ENCODE measurements around the gene AVEN. TPM values are rescaled to one million over a fixed set of nuclear protein-coding genes. Genes with fewer than 3 reads are reported as not detected.

Gene AVEN
- total RNA-seq, 1 donor from 2014 or later: 19.8 TPM

GRCh38 chr15:33985751-33986150, 53.3 kb downstream of the AVEN start:
- DNase-seq (ENCODE audit: low read depth in 2 of 2): no peak

- no peak for DNase-seq (ENCODE audit: low read depth in 2 of 2)
Measured at GRCh38 chr15:33985287-33985686, 53.7 kb downstream of the AVEN start.

GRCh38 chr15:33982516-33982915, 56.5 kb downstream of the AVEN start:
- no peak for DNase-seq (ENCODE audit: low read depth in 2 of 2)

- DNase-seq (ENCODE audit: low read depth in 2 of 2): no peak
Measured at GRCh38 chr15:33980159-33980558, 58.8 kb downstream of the AVEN start.

GRCh38 chr15:33975022-33975565, 63.9 kb downstream of the AVEN start:
- no peak for DNase-seq (ENCODE audit: low read depth in 2 of 2)

- DNase-seq (ENCODE audit: low read depth in 2 of 2): no peak
Measured at GRCh38 chr15:33971811-33972210, 67.2 kb downstream of the AVEN start.

- no peak for DNase-seq (ENCODE audit: low read depth in 2 of 2)
Measured at GRCh38 chr15:33968821-33969220, 70.2 kb downstream of the AVEN start.

- DNase-seq (ENCODE audit: low read depth in 2 of 2): peak; percentile 76 to 90
Measured at GRCh38 chr15:33968224-33968623, 70.8 kb downstream of the AVEN start, which contains the start of gene CHRM5. Gene CHRM5, plus strand, starts transcription at chr15:33968497. Its CDS starts 94,221 bp downstream, at chr15:34062718.

GRCh38 chr15:33964665-33965040, 74.4 kb downstream of the AVEN start:
- DNase-seq (ENCODE audit: low read depth in 2 of 2): no peak

GRCh38 chr15:33963831-33964664, 75.0 kb downstream of the AVEN start:
- DNase-seq (ENCODE audit: low read depth in 2 of 2): peak; percentile 16 to 48

- no peak for DNase-seq (ENCODE audit: low read depth in 2 of 2)
Measured at GRCh38 chr15:33960549-33960935, 78.5 kb downstream of the AVEN start.

GRCh38 chr15:33959844-33960548, 79.0 kb downstream of the AVEN start:
- no peak for DNase-seq (ENCODE audit: low read depth in 2 of 2)

- no peak for DNase-seq (ENCODE audit: low read depth in 2 of 2)
Measured at GRCh38 chr15:33956397-33956796, 82.6 kb downstream of the AVEN start.

- no peak for DNase-seq (ENCODE audit: low read depth in 2 of 2)
Measured at GRCh38 chr15:33955945-33956344, 83.1 kb downstream of the AVEN start.

- DNase-seq (ENCODE audit: low read depth in 2 of 2): no peak
Measured at GRCh38 chr15:33946152-33946551, 92.9 kb downstream of the AVEN start.

- no peak for DNase-seq (ENCODE audit: low read depth in 2 of 2)
Measured at GRCh38 chr15:33941279-33942063, 97.5 kb downstream of the AVEN start.

GRCh38 chr15:33934921-33935320, 104.1 kb downstream of the AVEN start:
- no peak for DNase-seq (ENCODE audit: low read depth in 2 of 2)

- no peak for DNase-seq (ENCODE audit: low read depth in 2 of 2)
Measured at GRCh38 chr15:33934396-33934795, 104.6 kb downstream of the AVEN start.

GRCh38 chr15:33932734-33933133, 106.3 kb downstream of the AVEN start:
- peak; percentile 20 to 43 for DNase-seq (ENCODE audit: low read depth in 2 of 2)

GRCh38 chr15:33926260-33926659, 112.7 kb downstream of the AVEN start:
- DNase-seq (ENCODE audit: low read depth in 2 of 2): no peak

GRCh38 chr15:33923446-33923845, 115.6 kb downstream of the AVEN start:
- no peak for DNase-seq (ENCODE audit: low read depth in 2 of 2)

All from dermis microvascular lymphatic vessel endothelial cell (primary cell).